Measurements from ENCODE around the gene PRKCH.

DNA sequence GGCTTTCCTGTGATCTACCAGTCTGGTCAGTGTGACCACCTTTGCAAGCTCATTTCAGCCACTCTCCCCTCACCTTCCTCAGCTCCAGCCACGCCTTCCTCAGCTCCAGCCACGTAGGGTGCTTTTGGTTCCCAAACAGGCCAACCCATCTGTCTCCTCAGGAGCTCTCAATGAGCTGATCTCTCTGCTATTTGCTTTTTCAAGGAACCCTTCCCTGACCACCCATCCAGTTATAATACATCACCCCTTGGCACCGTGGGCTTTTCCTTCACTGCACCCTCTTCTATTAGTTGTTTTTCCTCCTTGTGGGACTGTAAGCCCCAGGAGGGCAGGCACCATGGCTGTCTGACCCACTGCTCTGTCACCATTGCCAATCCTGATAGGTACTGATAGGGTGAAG is 2.3 kb upstream of the PRKCH start:
- no peak for TF ChIP-seq POLR2AphosphoS5 (IDR thresholded peaks at IDR 0.05; ENCODE audit: low read depth, low read length)
- no peak for TF ChIP-seq POLR2A (IDR thresholded peaks at IDR 0.05; ENCODE audit: low read depth, low read length)
- no peak for TF ChIP-seq TAF1 (IDR thresholded peaks at IDR 0.05; ENCODE audit: low read depth, low read length)
- TF ChIP-seq POU2F2 (IDR thresholded peaks at IDR 0.05; ENCODE audit: low read depth, low read length): no peak
- no peak for TF ChIP-seq SPI1 (IDR thresholded peaks at IDR 0.05; ENCODE audit: low read depth, low read length)
